ENCODE results near the gene KAZN. TPM values are rescaled to one million over a fixed set of nuclear protein-coding genes. Genes with fewer than 3 reads are reported as not detected.

The KAZN gene
- total and polyA plus RNA-seq, 2 of the 8 experiments (the other 6 are each of a cell fraction or from before 2014, with no cell fraction given) = 3.7 to 11.8 TPM

DNA sequence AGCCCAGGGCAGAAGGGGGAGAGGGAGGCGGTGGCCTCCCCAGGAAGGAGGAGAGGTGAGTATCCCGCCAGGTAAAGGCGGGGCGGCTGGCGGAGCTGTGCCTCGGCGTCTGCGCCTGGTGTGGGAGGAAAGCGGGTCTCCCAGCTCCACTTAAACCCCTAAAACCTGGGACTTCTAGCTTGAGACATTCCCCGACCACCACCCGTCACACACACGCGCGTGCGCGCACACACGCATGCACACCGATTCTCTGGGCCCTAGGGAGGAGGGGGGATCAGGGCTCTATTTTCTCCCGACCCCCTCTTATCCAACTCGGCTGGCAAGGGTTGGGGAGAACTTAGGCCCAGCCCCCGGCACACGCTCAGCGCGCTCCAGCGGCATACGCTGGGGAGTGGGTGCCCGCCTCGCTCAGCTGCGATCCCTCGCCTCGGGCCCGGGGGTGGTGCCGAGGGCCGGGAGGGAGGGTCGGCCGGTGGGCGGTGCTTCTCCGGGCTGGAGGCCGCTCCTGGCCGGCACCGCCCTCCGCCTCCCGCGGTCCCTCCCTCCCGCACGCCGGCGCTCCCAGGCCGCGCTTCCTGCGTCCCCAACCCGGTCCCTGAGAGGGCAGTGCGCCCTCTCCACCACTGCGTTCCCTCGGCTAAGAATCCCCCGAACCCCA lies 554.8 kb downstream of the KAZN start, which contains the start of gene TMEM51:
Gene TMEM51 (plus strand): TSS at position 564 of the 658 bp plus-strand sequence. CDS start 61,341 bp downstream, outside the sequence.
- H3K27me3 ChIP-seq (replicated peaks in 1 of 4; ENCODE audit: control insufficient read depth in 3 of 4, extremely low read depth in 1 of 4, insufficient read depth in 3 of 4, low read length in 3 of 4) = peaks cover 0 to 23% (median 10%) of the 10 kb centered on the region in 4 experiments; a peak in 6 of 7 replicates
- peaks cover 0 to 21% of the 10 kb centered on the region in 2 experiments; a peak in 3 of 4 replicates for H3K79me2 ChIP-seq (ENCODE audit: control insufficient read depth in 1 of 2, insufficient read depth in 2 of 2, low read length in 2 of 2)
- H3K23me2 ChIP-seq (ENCODE audit: low read depth, low read length) = peaks cover 14% of the 10 kb centered on the region; the same call in 1 of the 2 replicates
- H4K5ac ChIP-seq (ENCODE audit: insufficient read length, low read depth, low read length) = no peak within 1 kb of the TSS
- peak within 1 kb of the TSS in 3 of 4 experiments; percentile 17 to 30 (median 29); a peak in 4 of 7 replicates for H3K9ac ChIP-seq (replicated peaks in 1 of 4; ENCODE audit: extremely low read depth in 1 of 4, low read depth in 3 of 4, low read length in 3 of 4)
- DNase-seq (ENCODE audit: low read depth in 1 of 2, low spot score in 2 of 2) = peak; percentile 41 to 87
- H3K4me1 ChIP-seq (replicated peaks in 1 of 4; ENCODE audit: control insufficient read depth in 3 of 4, insufficient read depth in 4 of 4, low read length in 3 of 4) = peaks cover 3 to 15% (median 8%) of the 10 kb centered on the region in 4 experiments
- H2BK15ac ChIP-seq (ENCODE audit: low read length) = no peak within 1 kb of the TSS
- peak within 1 kb of the TSS; percentile 43; the same call in 1 of the 2 replicates for H2AFZ ChIP-seq (ENCODE audit: low read length)
- CTCF ChIA-PET (ENCODE audit: partially characterized antibody) = interaction anchor here (0.7 to 6.6 kb wide), 26 partner anchors 10 to 165 kb away, joined by 3 to 83 read pairs (median 6); no protein-coding TSS in a partner anchor
- H3K56ac ChIP-seq (replicated peaks; ENCODE audit: insufficient read length, low read depth, low read length) = peak within 1 kb of the TSS; percentile 47
- H3K27ac ChIP-seq (ENCODE audit: low read depth, low read length) = no peak within 1 kb of the TSS
- peak within 1 kb of the TSS; percentile 38 for H4K8ac ChIP-seq (ENCODE audit: extremely low read depth, insufficient read depth, low read length)
- POLR2A ChIA-PET (ENCODE audit: partially characterized antibody) = interaction anchor here (0.7 to 1.1 kb wide), 2 partner anchors 25 to 108 kb away, joined by 3 to 4 read pairs; no protein-coding TSS in a partner anchor
- H3K79me1 ChIP-seq (ENCODE audit: low read depth, low read length) = peaks cover 3% of the 10 kb centered on the region; the same call in 1 of the 2 replicates
- H3K36me3 ChIP-seq (ENCODE audit: control insufficient read depth in 2 of 4, insufficient read depth in 4 of 4, low read length in 3 of 4) = no peaks in the 10 kb centered on the region
- 0 out of 2 replicates have a peak within 1 kb of the TSS, but pooled peaks have one; percentile 68 for H2BK12ac ChIP-seq (ENCODE audit: low read depth, low read length)
- TF ChIP-seq EZH2 (IDR thresholded peaks at IDR 0.05; ENCODE audit: low read depth, low read length, severe bottlenecking) (peak; percentile 6), RAD21 (IDR thresholded peaks at IDR 0.05 in 1 of 2, conservative IDR thresholded peaks at IDR 0.05 in 1 of 2; ENCODE audit: low read depth in 2 of 2, low read length in 2 of 2) (no peak), SIN3A (conservative IDR thresholded peaks at IDR 0.05 in 1 of 2, IDR thresholded peaks at IDR 0.05 in 1 of 2; ENCODE audit: low read depth in 1 of 2, low read length in 2 of 2) (0 out of 4 replicates have a peak, but pooled peaks of 1 of the 2 experiments have one; percentile 14)
- H4K20me1 ChIP-seq (replicated peaks in 1 of 2; ENCODE audit: control insufficient read depth in 1 of 2, insufficient read depth in 2 of 2, low read length in 2 of 2) = peaks cover 11% of the 10 kb centered on the region in 2 experiments
- no peak within 1 kb of the TSS for H2BK120ac ChIP-seq (replicated peaks; ENCODE audit: low read depth, low read length)
- 3% methylated on average over 41 of the region's 56 CpGs; no CpG with 5 or more reads in 1 of the 2 experiments for WGBS, 2 experiments (ENCODE audit: extremely low coverage in 1 of 2, insufficient coverage in 1 of 2, insufficient read length in 1 of 2, insufficient replicate concordance in 2 of 2, low coverage in 1 of 2, low lambda C conversion rate in 2 of 2, missing lambda C conversion rate in 1 of 2)
- no peak within 1 kb of the TSS for H3K23ac ChIP-seq (ENCODE audit: insufficient read length)
- no peak within 1 kb of the TSS; the same call in 1 of the 2 replicates for H2BK5ac ChIP-seq (ENCODE audit: low read depth, low read length)
- no peak for FAIRE-seq
- no peak within 1 kb of the TSS for H3K4ac ChIP-seq (replicated peaks; ENCODE audit: insufficient read length, low read depth, low read length)
- peak within 1 kb of the TSS; percentile 84 to 87 for H3K4me2 ChIP-seq (ENCODE audit: insufficient read depth in 1 of 2, low read depth in 2 of 2, low read length in 2 of 2)
- H3K4me3 ChIP-seq (ENCODE audit: extremely low read depth in 1 of 4, insufficient read depth in 2 of 4, low read depth in 3 of 4, low read length in 4 of 4) = peak within 1 kb of the TSS; percentile 59 to 84 (median 74)
- H2AK5ac ChIP-seq (ENCODE audit: low read depth, low read length) = no peak within 1 kb of the TSS
- H3K18ac ChIP-seq (ENCODE audit: extremely low read depth, low read length) = peak within 1 kb of the TSS; percentile 32; the same call in 1 of the 2 replicates
- H3K14ac ChIP-seq (ENCODE audit: insufficient read length) = no peak within 1 kb of the TSS
- H3K9me3 ChIP-seq (ENCODE audit: insufficient read depth in 2 of 2, low read depth in 1 of 2, low read length in 1 of 2) = no peaks in the 10 kb centered on the region
- no peak within 1 kb of the TSS for H4K91ac ChIP-seq (replicated peaks; ENCODE audit: insufficient read length, low read length)
- no peak within 1 kb of the TSS for H2BK20ac ChIP-seq (ENCODE audit: low read length)
